Stimulated activated CD8-positive, alpha-beta memory T cell treated with anti-CD3 and anti-CD28 coated beads, Interleukin-12 subunit alpha, Interleukin-12 subunit beta, amount 100 ng/mL, for 24 hours (primary cell): ENCODE results near the gene RBM19.

Source experiments
- DNase-seq: peaks from one replicate; pipeline ENCODE4 v3.0.0-alpha.2; 2020; ENCODE audit errors: extremely low read depth

The RBM19 gene

GRCh38 chr12:113990250-113991223, 24.4 kb upstream of the RBM19 start:
- DNase-seq, result no peak

- DNase-seq, result no peak
Observed at GRCh38 chr12:113988976-113989375, 22.9 kb upstream of the RBM19 start.

GRCh38 chr12:113988064-113988451, 21.9 kb upstream of the RBM19 start:
- DNase-seq, result no peak

- no peak for DNase-seq
Observed at GRCh38 chr12:113987261-113988063, 21.3 kb upstream of the RBM19 start.

GRCh38 chr12:113984464-113984863, 18.3 kb upstream of the RBM19 start:
- DNase-seq, result no peak

- no peak for DNase-seq
Observed at GRCh38 chr12:113983777-113984448, 17.8 kb upstream of the RBM19 start.

GRCh38 chr12:113983265-113983664, 17.1 kb upstream of the RBM19 start:
- no peak for DNase-seq

GRCh38 chr12:113981876-113982275, 15.8 kb upstream of the RBM19 start:
- no peak for DNase-seq

GRCh38 chr12:113980537-113981337, 14.6 kb upstream of the RBM19 start:
- DNase-seq, result no peak

GRCh38 chr12:113980054-113980453, 13.9 kb upstream of the RBM19 start:
- no peak for DNase-seq

GRCh38 chr12:113978080-113978479, 12.0 kb upstream of the RBM19 start:
- no peak for DNase-seq

- no peak for DNase-seq
Observed at GRCh38 chr12:113974006-113974405, 7.9 kb upstream of the RBM19 start.

- DNase-seq, result no peak
Observed at GRCh38 chr12:113973109-113973904, 7.2 kb upstream of the RBM19 start.

GRCh38 chr12:113971392-113971791, 5.3 kb upstream of the RBM19 start:
- DNase-seq, result no peak

GRCh38 chr12:113970211-113970610, 4.1 kb upstream of the RBM19 start:
- DNase-seq, result no peak

GRCh38 chr12:113967368-113967767, 1.2 kb upstream of the RBM19 start:
- DNase-seq, result no peak

GRCh38 chr12:113962733-113963132, 3.4 kb downstream of the RBM19 start:
- no peak for DNase-seq

GRCh38 chr12:113961921-113962710, 4.0 kb downstream of the RBM19 start:
- DNase-seq, result peak; percentile 12

GRCh38 chr12:113960030-113960429, 6.1 kb downstream of the RBM19 start:
- DNase-seq, result no peak

- DNase-seq, result no peak
Observed at GRCh38 chr12:113959096-113959495, 7.0 kb downstream of the RBM19 start.
